Sigmoid colon (tissue), 7 donors: ENCODE data around the gene CLTCL1. TPM values are rescaled to one million over a fixed set of nuclear protein-coding genes. Genes with fewer than 3 reads are reported as not detected.
"Not testable (repeated sequence)": the region's sequence is repeated elsewhere in the genome, so short reads cannot be mapped to it uniquely, and the experiment has no call there.

Source experiments
- DNase-seq: peaks from one replicate; pipeline ENCODE4 v3.0.0-alpha.2; 2019
- H3K27ac ChIP-seq, 4 donors: fragments of 200-600 bp; sonication (generic); one replicate each; pipeline ENCODE4 v1.5.1; 2016 to 2019; ENCODE audit warnings: mild to moderate bottlenecking in 1 of 4
- H3K27me3 ChIP-seq, 3 donors: fragments of 200-600 bp; sonication (generic); one replicate each; pipeline ENCODE4 v1.5.1; 2019; ENCODE audit warnings: mild to moderate bottlenecking in 1 of 3
- H3K36me3 ChIP-seq, 4 donors: fragments of 200-600 bp; sonication (generic); one replicate each; pipeline ENCODE4 v1.5.1; 2016 to 2019
- H3K4me1 ChIP-seq, 4 donors: fragments of 200-600 bp; sonication (generic); one replicate each; pipeline ENCODE4 v1.5.1; 2017 to 2019
- H3K4me3 ChIP-seq, 4 donors: fragments of 200-600 bp; sonication (generic); one replicate each; pipeline ENCODE4 v1.5.1; 2017 to 2019; ENCODE audit warnings: mild to moderate bottlenecking in 2 of 4, moderate library complexity in 1 of 4
- H3K9me3 ChIP-seq, 4 donors: fragments of 200-600 bp in 3 of 4; sonication (generic) in 3 of 4; one replicate each; pipeline versions ENCODE4 v1.5.1 to v1.6.1; 2013 to 2019
- CTCF ChIP-seq, 4 experiments: fragments of 450-650 bp in 3 of 4; fragments of 200-600 bp in 1 of 4; IDR thresholded peaks; one replicate each; pipeline ENCODE4 v1.5.1; 2016 to 2019; ENCODE audit warnings: antibody characterized with exemption in 4 of 4, mild to moderate bottlenecking in 3 of 4, moderate library complexity in 2 of 4
- EP300 ChIP-seq, 4 donors: sonication (generic); formaldehyde crosslinking; IDR thresholded peaks; one replicate each; pipeline ENCODE4 v1.6.1; 2017; ENCODE audit warnings: antibody characterized with exemption in 4 of 4
- POLR2A ChIP-seq, 2 donors: fragments of 450-650 bp; IDR thresholded peaks; one replicate each; pipeline ENCODE4 v1.6.1; 2016; ENCODE audit warnings: antibody characterized with exemption in 2 of 2, mild to moderate bottlenecking in 2 of 2, moderate library complexity in 2 of 2
- POLR2AphosphoS5 ChIP-seq, 4 donors: sonication (generic); formaldehyde crosslinking; IDR thresholded peaks; one replicate each; pipeline ENCODE4 v1.6.1; 2017; ENCODE audit warnings: antibody characterized with exemption in 4 of 4
- WGBS, 2 donors: extraction: QIAGEN DNeasy Blood & Tissue Kit; methylation state at CpG; one replicate each; pipeline ENCODE4 v1.1.7; 2013; 5-methylcytosine and 5-hydroxymethylcytosine counted together
- intact Hi-C: fragments of 100-400 bp; cut with DNase I; formaldehyde crosslinking; loops from one replicate; pipeline ENCODE4 v1.15.1; 2023
- polyA plus RNA-seq, 3 donors: library from polyadenylated mRNA; stranded (reverse); fragments of 200-250 nt; gene quantifications; one replicate each; pipeline ENCODE4 v1.2.3, GENCODE V29; 2013
- total RNA-seq, 4 donors: library from RNA; depleted of rRNA; stranded (reverse); fragments of >200 nt; gene quantifications; one replicate each; pipeline ENCODE4 v1.1.0, GENCODE V29; 2016
- donor health status: healthy with polysubstance abuse.
- donor health status: Bipolar disorder and iron deficiency.
- donor health status: healthy.

Gene CLTCL1
- total and polyA plus RNA-seq, 7 donors = 0.92 to 5.0 (median 2.4) TPM

DNA sequence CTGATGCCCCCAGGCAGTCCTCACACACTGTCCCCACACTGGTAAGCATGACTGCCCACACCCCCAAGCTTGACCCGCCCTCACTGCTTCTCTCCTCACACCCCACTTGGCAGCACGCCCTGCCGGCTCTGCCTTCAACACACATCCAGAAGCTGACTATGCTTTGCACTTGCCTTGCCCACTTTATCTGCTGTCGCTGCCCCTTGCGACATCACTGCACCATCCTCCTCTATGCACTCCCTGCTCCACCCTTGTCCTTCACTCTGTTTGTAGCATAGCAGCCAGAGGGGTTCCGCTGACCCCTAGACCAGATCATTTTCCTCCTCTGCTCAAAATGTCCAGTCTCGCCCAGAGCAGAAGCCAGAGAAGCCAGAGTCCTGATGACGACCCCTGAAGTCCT is 87.7 kb downstream of the CLTCL1 start:
- intact Hi-C loops = no loop called here
- no peaks in the 10 kb centered on the region for H3K27me3 ChIP-seq
- peak; percentile 48 for DNase-seq
- TF ChIP-seq CTCF (IDR thresholded peaks at IDR 0.05) = no peak
- no peak for TF ChIP-seq POLR2AphosphoS5 (IDR thresholded peaks at IDR 0.05)
- no peak for TF ChIP-seq EP300 (IDR thresholded peaks at IDR 0.05)
- TF ChIP-seq POLR2A (IDR thresholded peaks at IDR 0.05) = no peak
- WGBS, 2 donors = 64 to 84% methylated on average over 8 of the region's 8 CpGs
- H3K9me3 ChIP-seq = no peaks in the 10 kb centered on the region
- H3K36me3 ChIP-seq = peaks cover 0 to 5% (median 2%) of the 10 kb centered on the region in 4 donors
- no peaks in the 10 kb centered on the region for H3K4me1 ChIP-seq
- H3K27ac ChIP-seq = no peak overlapping the region
- no peak overlapping the region for H3K4me3 ChIP-seq

GRCh38 chr22:19202799-19203186 is 88.7 kb downstream of the CLTCL1 start:
- H3K9me3 ChIP-seq, H3K27ac ChIP-seq, intact Hi-C loops, H3K4me1 ChIP-seq, H3K27me3 ChIP-seq, H3K36me3 ChIP-seq, H3K4me3 ChIP-seq: not testable (repeated sequence)
- peak; percentile 21 for DNase-seq
- WGBS, 2 donors = 95 to 96% methylated on average over 3 of the region's 3 CpGs

- intact Hi-C loops = no loop called here
- no peaks in the 10 kb centered on the region for H3K4me1 ChIP-seq
- no peak overlapping the region for H3K4me3 ChIP-seq
- TF ChIP-seq POLR2A (IDR thresholded peaks at IDR 0.05) (no peak), EP300 (IDR thresholded peaks at IDR 0.05) (no peak)
- no peaks in the 10 kb centered on the region for H3K9me3 ChIP-seq
- no peaks in the 10 kb centered on the region for H3K27me3 ChIP-seq
- peak; percentile 67 for DNase-seq
- H3K27ac ChIP-seq = no peak overlapping the region
- no peaks in the 10 kb centered on the region for H3K36me3 ChIP-seq
- 93% methylated on average over 18 of the region's 18 CpGs for WGBS, 2 donors
Observed at GRCh38 chr22:19201869-19202798, 89.4 kb downstream of the CLTCL1 start.

DNA sequence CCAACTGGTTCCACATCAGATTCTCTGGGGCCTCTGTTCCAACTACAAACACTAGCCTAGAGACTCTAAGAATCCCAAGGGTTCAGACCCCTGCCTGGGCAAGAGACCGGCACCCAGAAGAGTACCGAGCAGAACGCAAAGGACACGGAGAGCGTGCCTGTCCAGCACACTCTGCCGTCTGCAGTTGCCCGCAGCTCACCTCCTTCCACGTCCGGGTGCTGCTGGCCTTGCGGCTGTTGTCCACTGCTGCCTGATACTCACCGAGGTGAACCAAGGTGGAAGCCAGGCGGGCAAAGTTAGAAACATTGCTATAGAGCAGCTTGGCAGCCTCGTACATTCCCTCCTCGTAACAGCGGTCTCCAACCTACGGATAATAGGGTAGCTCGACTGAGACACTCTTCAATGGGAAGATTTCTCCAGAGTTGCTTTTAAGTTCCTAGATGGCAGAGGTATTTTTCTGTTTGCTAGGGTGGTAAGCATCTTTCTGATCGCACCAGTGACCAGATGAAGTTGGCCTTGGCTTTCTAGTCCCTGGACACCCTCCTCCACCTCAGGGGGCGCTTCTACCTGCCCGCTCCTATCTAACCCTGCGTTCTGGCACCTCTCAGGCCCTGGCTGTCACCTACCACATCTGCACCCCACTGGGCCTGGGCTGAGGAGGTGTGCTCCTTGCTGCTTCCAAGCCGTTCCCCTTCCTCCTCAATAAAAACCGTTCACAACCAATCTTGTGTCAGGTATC is 90.2 kb downstream of the CLTCL1 start:
- Histone ChIP-seq H3K27ac (no peak overlapping the region), H3K4me3 (no peak overlapping the region), H3K36me3 (no peaks in the 10 kb centered on the region), H3K27me3 (no peaks in the 10 kb centered on the region), H3K9me3 (no peaks in the 10 kb centered on the region), H3K4me1 (no peaks in the 10 kb centered on the region)
- peak; percentile 33 for DNase-seq
- intact Hi-C loops = no loop called here
- WGBS, 2 donors = 95% methylated on average over 23 of the region's 23 CpGs
- TF ChIP-seq POLR2AphosphoS5 (IDR thresholded peaks at IDR 0.05) (no peak), CTCF (IDR thresholded peaks at IDR 0.05) (no peak), EP300 (IDR thresholded peaks at IDR 0.05) (no peak), POLR2A (IDR thresholded peaks at IDR 0.05) (no peak)

DNA sequence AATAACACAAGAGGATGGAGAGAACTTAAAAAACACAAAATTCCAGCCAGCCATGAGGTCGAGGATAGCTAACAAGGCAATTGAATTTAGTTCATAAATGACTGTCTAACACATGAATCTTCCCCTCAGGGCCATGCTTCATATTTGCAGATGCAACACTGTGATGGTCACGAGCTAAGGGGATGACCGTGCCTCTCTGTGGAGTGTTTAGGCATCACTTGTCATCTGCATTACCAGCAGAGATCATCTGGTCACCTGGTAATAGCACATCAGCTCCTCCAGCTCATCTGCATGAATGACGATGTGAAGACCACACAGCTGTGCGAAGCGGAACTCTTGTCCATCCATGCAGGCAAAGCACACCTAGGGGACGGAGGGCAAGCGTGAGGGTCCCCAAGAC is 92.0 kb downstream of the CLTCL1 start:
- 91 to 92% methylated on average over 8 of the region's 8 CpGs for WGBS, 2 donors
- peaks cover 0 to 3% (median 0%) of the 10 kb centered on the region in 4 donors for H3K36me3 ChIP-seq
- intact Hi-C loops = no loop called here
- H3K4me1 ChIP-seq = no peaks in the 10 kb centered on the region
- no peaks in the 10 kb centered on the region for H3K9me3 ChIP-seq
- no peak for TF ChIP-seq POLR2A (IDR thresholded peaks at IDR 0.05)
- no peak for TF ChIP-seq EP300 (IDR thresholded peaks at IDR 0.05)
- no peak for TF ChIP-seq CTCF (IDR thresholded peaks at IDR 0.05)
- TF ChIP-seq POLR2AphosphoS5 (IDR thresholded peaks at IDR 0.05) = no peak
- H3K4me3 ChIP-seq = no peak overlapping the region
- H3K27me3 ChIP-seq = no peaks in the 10 kb centered on the region
- H3K27ac ChIP-seq = no peak overlapping the region
- peak; percentile 13 for DNase-seq
